H1 (cell line): Measurements from ENCODE around the gene ATP13A3. TPM values are rescaled to one million over a fixed set of nuclear protein-coding genes. Genes with fewer than 3 reads are reported as not detected.
"Not testable (repeated sequence)": the region's sequence is repeated elsewhere in the genome, so short reads cannot be mapped to it uniquely, and the experiment has no call there.

Experiments used
- CTCF ChIA-PET: fragments of 300-600 bp; sonication (Branson Sonifier 250); formaldehyde crosslinking; loops from one replicate; lab custom pipeline; 2021; ENCODE audit not compliant: partially characterized antibody; lab: Charles Lee
- POLR2A ChIA-PET: fragments of 300-600 bp; sonication (Branson Sonifier 250); formaldehyde crosslinking; loops from one replicate; lab custom pipeline; 2021; ENCODE audit warnings: inconsistent platforms; ENCODE audit not compliant: partially characterized antibody; lab: Charles Lee
- DNase-seq, 2 experiments: peaks; one replicate each; pipeline versions ENCODE4 v3.0.0 to v3.0.0-alpha.2; 2010 to 2022; ENCODE audit warnings: low spot score in 2 of 2, low read depth in 1 of 2, mixed read lengths in 1 of 2
- FAIRE-seq: peaks from 2 replicates; lab custom pipeline; 2011; peaks lifted over from hg19 to GRCh38; lab: Jason Lieb, UNC
- H2AFZ ChIP-seq: 2 replicates; pipeline ENCODE4 v1.8.1; 2012; ENCODE audit warnings: low read length, inconsistent platforms
- H2AK5ac ChIP-seq: 2 replicates; pipeline ENCODE4 v1.6.1; 2013; ENCODE audit warnings: low read depth, low read length
- H2BK120ac ChIP-seq: replicated peaks from 2 replicates; pipeline ENCODE3; 2013; ENCODE audit warnings: low read depth, low read length, inconsistent platforms
- H2BK12ac ChIP-seq: 2 replicates; pipeline ENCODE4 v1.6.1; 2013; ENCODE audit warnings: low read depth, low read length
- H2BK15ac ChIP-seq: 2 replicates; pipeline ENCODE4 v1.6.1; 2013; ENCODE audit warnings: low read length
- H2BK20ac ChIP-seq: 2 replicates; pipeline ENCODE4 v1.6.1; 2013; ENCODE audit warnings: low read length
- H2BK5ac ChIP-seq: 2 replicates; pipeline ENCODE4 v1.6.1; 2013; ENCODE audit warnings: low read depth, low read length
- H3K14ac ChIP-seq: 2 replicates; pipeline ENCODE4 v1.6.1; 2013; ENCODE audit warnings: inconsistent platforms; ENCODE audit not compliant: insufficient read length
- H3K18ac ChIP-seq: 2 replicates; pipeline ENCODE4 v1.6.1; 2013; ENCODE audit warnings: low read length; ENCODE audit errors: extremely low read depth
- H3K23ac ChIP-seq: 2 replicates; pipeline ENCODE4 v1.6.1; 2013; ENCODE audit warnings: inconsistent platforms; ENCODE audit not compliant: insufficient read length
- H3K23me2 ChIP-seq: 2 replicates; pipeline ENCODE4 v1.6.1; 2013; ENCODE audit warnings: low read depth, low read length
- H3K27ac ChIP-seq: 2 replicates; pipeline ENCODE4 v1.6.1; 2011; ENCODE audit warnings: low read depth, low read length, inconsistent platforms
- H3K27me3 ChIP-seq, 4 experiments: replicated peaks in 1 of 4; 1 replicate in 1 of 4; 2 replicates in 3 of 4; pipeline versions ENCODE4 v1.6.1 to v1.8.1; 2011 to 2013; ENCODE audit warnings: low read length in 3 of 4, mild to moderate bottlenecking in 3 of 4, inconsistent platforms in 2 of 4, mixed read lengths in 2 of 4, moderate library complexity in 1 of 4; ENCODE audit not compliant: control insufficient read depth in 3 of 4, insufficient read depth in 3 of 4; ENCODE audit errors: extremely low read depth in 1 of 4
- H3K36me3 ChIP-seq, 4 experiments: 2 replicates each; pipeline versions ENCODE4 v1.6.1 to v1.8.1; 2011 to 2013; ENCODE audit warnings: mild to moderate bottlenecking in 4 of 4, low read length in 3 of 4, moderate library complexity in 2 of 4, control low read depth in 1 of 4, inconsistent platforms in 1 of 4; ENCODE audit not compliant: insufficient read depth in 4 of 4, control insufficient read depth in 2 of 4
- H3K4ac ChIP-seq: replicated peaks from 2 replicates; pipeline ENCODE3; 2013; ENCODE audit warnings: low read length, low read depth, mixed read lengths, inconsistent platforms; ENCODE audit not compliant: insufficient read length
- H3K4me1 ChIP-seq, 4 experiments: replicated peaks in 1 of 4; 1 replicate in 1 of 4; 2 replicates in 3 of 4; pipeline versions ENCODE4 v1.6.1 to v1.8.1; 2011 to 2013; ENCODE audit warnings: low read length in 3 of 4, inconsistent platforms in 2 of 4, mixed read lengths in 1 of 4; ENCODE audit not compliant: insufficient read depth in 4 of 4, control insufficient read depth in 3 of 4
- H3K4me2 ChIP-seq, 2 experiments: 2 replicates each; pipeline versions ENCODE4 v1.6.1 to v1.8.1; 2011 to 2013; ENCODE audit warnings: low read depth in 2 of 2, low read length in 2 of 2, control low read depth in 1 of 2, inconsistent platforms in 1 of 2, mild to moderate bottlenecking in 1 of 2; ENCODE audit not compliant: insufficient read depth in 1 of 2
- H3K4me3 ChIP-seq, 4 experiments: fragments of 200-600, 300-600 bp in 1 of 4; sonication (generic), shearing (Covaris generic), sonication (Bioruptor Twin) in 1 of 4; 2 replicates each; pipeline versions ENCODE4 v1.5.1 to v1.8.1; 2011 to 2016; ENCODE audit warnings: low read length in 4 of 4, low read depth in 3 of 4, control low read depth in 2 of 4, inconsistent platforms in 2 of 4, mild to moderate bottlenecking in 2 of 4, mixed read lengths in 1 of 4, moderate library complexity in 1 of 4; ENCODE audit not compliant: insufficient read depth in 2 of 4; ENCODE audit errors: extremely low read depth in 1 of 4
- H3K56ac ChIP-seq: replicated peaks from 2 replicates; pipeline ENCODE3; 2013; ENCODE audit warnings: low read depth, mild to moderate bottlenecking, mixed read lengths, low read length, inconsistent platforms; ENCODE audit not compliant: insufficient read length
- H3K79me1 ChIP-seq: 2 replicates; pipeline ENCODE4 v1.6.1; 2013; ENCODE audit warnings: low read depth, low read length, control low read depth
- H3K79me2 ChIP-seq, 2 experiments: 2 replicates each; pipeline versions ENCODE4 v1.6.1 to v1.8.1; 2012 to 2013; ENCODE audit warnings: low read length in 2 of 2, mild to moderate bottlenecking in 2 of 2, inconsistent platforms in 1 of 2; ENCODE audit not compliant: insufficient read depth in 2 of 2, control insufficient read depth in 1 of 2
- H3K9ac ChIP-seq, 4 experiments: replicated peaks in 1 of 4; 1 replicate in 1 of 4; 2 replicates in 3 of 4; pipeline versions ENCODE4 v1.6.1 to v1.8.1; 2011 to 2013; ENCODE audit warnings: low read depth in 3 of 4, low read length in 3 of 4, control low read depth in 2 of 4, mild to moderate bottlenecking in 2 of 4, moderate library complexity in 2 of 4, inconsistent platforms in 1 of 4; ENCODE audit errors: extremely low read depth in 1 of 4
- H3K9me3 ChIP-seq, 2 experiments: 2 replicates each; pipeline versions ENCODE4 v1.6.1 to v1.8.1; 2012 to 2013; ENCODE audit warnings: mild to moderate bottlenecking in 2 of 2, moderate library complexity in 2 of 2, control low read depth in 1 of 2, inconsistent platforms in 1 of 2, low read depth in 1 of 2, low read length in 1 of 2, mixed read lengths in 1 of 2; ENCODE audit not compliant: insufficient read depth in 2 of 2
- H4K20me1 ChIP-seq, 2 experiments: replicated peaks in 1 of 2; 2 replicates each; pipeline versions ENCODE3 to v1.8.1; 2011 to 2013; ENCODE audit warnings: inconsistent platforms in 2 of 2, low read length in 2 of 2, mild to moderate bottlenecking in 1 of 2; ENCODE audit not compliant: insufficient read depth in 2 of 2, control insufficient read depth in 1 of 2
- H4K5ac ChIP-seq: 2 replicates; pipeline ENCODE4 v1.6.1; 2013; ENCODE audit warnings: low read length, low read depth, mixed read lengths, inconsistent platforms; ENCODE audit not compliant: insufficient read length
- H4K8ac ChIP-seq: 2 replicates; pipeline ENCODE4 v1.8.0; 2013; ENCODE audit warnings: mild to moderate bottlenecking, moderate library complexity, low read length, inconsistent platforms; ENCODE audit not compliant: insufficient read depth; ENCODE audit errors: extremely low read depth
- H4K91ac ChIP-seq: replicated peaks from 2 replicates; pipeline ENCODE3; 2013; ENCODE audit warnings: low read length, mixed read lengths, inconsistent platforms; ENCODE audit not compliant: insufficient read length
- WGBS, 2 experiments: shearing (Covaris generic) in 1 of 2; methylation state at CpG; one replicate each; pipeline versions ENCODE4 v1.1.6 to v1.1.7; 2013 to 2015; ENCODE audit warnings: low lambda C conversion rate in 2 of 2, mixed read lengths in 2 of 2, inconsistent platforms in 1 of 2, low coverage in 1 of 2, missing lambda C conversion rate in 1 of 2; ENCODE audit not compliant: insufficient replicate concordance in 2 of 2, insufficient coverage in 1 of 2, insufficient read length in 1 of 2; ENCODE audit errors: extremely low coverage in 1 of 2, missing lambda C conversion rate in 1 of 2; 5-methylcytosine and 5-hydroxymethylcytosine counted together
- polyA plus RNA-seq, 7 experiments: library from polyadenylated mRNA; depleted of rRNA in 3 of 7; stranded (reverse) in 5 of 7; unstranded in 2 of 7; fragments of >200 nt in 5 of 7; fragments of 200-250 nt in 2 of 7; gene quantifications; 1 replicate in 5 of 7; 2 replicates in 1 of 7; 4 replicates in 1 of 7; pipeline versions ENCODE4 v1.2.1 to v1.2.3, GENCODE V29; 2011 to 2013; ENCODE audit warnings: missing spikeins in 2 of 7, mixed read lengths in 2 of 7
- total RNA-seq: library from RNA; stranded (reverse); fragmentation: NEBNext Ultra II Directional; extraction: Animal tissue kit (Norgen Biotek cat#: 25700); gene quantifications from 2 replicates; pipeline ENCODE4 v1.2.1, GENCODE V29; 2021

The ATP13A3 gene
- total and polyA plus RNA-seq, 2 of the 8 experiments (the other 6 are each of a cell fraction or from before 2014, with no cell fraction given) = 18.6 to 92.2 TPM

DNA sequence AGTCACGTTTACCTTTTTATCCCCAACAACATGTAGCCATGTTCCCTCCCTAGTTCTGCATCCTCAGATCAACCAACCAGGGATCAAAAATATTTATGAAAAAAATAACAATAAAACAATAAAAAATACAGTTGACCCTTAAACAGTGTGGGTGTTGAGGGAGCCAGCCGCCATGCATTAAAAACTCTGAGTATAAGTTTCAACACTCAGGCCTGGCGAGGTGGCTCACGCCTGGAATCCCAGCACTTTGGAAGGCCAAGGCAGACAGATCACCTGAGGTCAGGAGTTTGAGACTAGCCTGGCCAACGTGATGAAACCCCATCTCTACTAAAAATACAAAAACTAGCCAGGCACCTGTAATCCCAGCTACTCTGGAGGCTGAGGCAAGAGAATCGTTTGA is 12.7 kb upstream of the ATP13A3 start:
- not testable (repeated sequence) for H3K4me1 ChIP-seq, H2AFZ ChIP-seq, H2BK12ac ChIP-seq, FAIRE-seq, H3K23ac ChIP-seq, DNase-seq, H2AK5ac ChIP-seq, H4K8ac ChIP-seq, H3K18ac ChIP-seq, H2BK5ac ChIP-seq, H4K20me1 ChIP-seq, H3K79me1 ChIP-seq, H2BK20ac ChIP-seq, H3K9ac ChIP-seq, H3K4me2 ChIP-seq, H4K91ac ChIP-seq, H3K14ac ChIP-seq, H3K9me3 ChIP-seq, H3K27me3 ChIP-seq, H4K5ac ChIP-seq, H2BK120ac ChIP-seq, H3K56ac ChIP-seq, H3K36me3 ChIP-seq, H3K27ac ChIP-seq, H3K79me2 ChIP-seq, H3K4ac ChIP-seq, H3K23me2 ChIP-seq, H3K4me3 ChIP-seq, H2BK15ac ChIP-seq
- POLR2A ChIA-PET = interaction anchor here (2.1 to 2.4 kb wide), 2 partner anchors 11 to 14 kb away, joined by 8 to 11 read pairs; no protein-coding TSS in a partner anchor
- CTCF ChIA-PET = interaction anchor here (0.6 to 2.6 kb wide), 5 partner anchors 10 to 686 kb away, joined by 3 to 13 read pairs (median 3); no protein-coding TSS in a partner anchor
- WGBS, 2 experiments = 84% methylated on average over 6 of the region's 6 CpGs; no CpG with 5 or more reads in 1 of the 2 experiments
